Measurements from ENCODE around the gene EPAS1. TPM values are rescaled to one million over a fixed set of nuclear protein-coding genes. Genes with fewer than 3 reads are reported as not detected.

EPAS1 gene
- total and polyA plus RNA-seq, 9 of the 15 experiments (the other 6 are each of a cell fraction or from before 2014, with no cell fraction given), result 0.25 to 11.2 (median 4.1) TPM

DNA sequence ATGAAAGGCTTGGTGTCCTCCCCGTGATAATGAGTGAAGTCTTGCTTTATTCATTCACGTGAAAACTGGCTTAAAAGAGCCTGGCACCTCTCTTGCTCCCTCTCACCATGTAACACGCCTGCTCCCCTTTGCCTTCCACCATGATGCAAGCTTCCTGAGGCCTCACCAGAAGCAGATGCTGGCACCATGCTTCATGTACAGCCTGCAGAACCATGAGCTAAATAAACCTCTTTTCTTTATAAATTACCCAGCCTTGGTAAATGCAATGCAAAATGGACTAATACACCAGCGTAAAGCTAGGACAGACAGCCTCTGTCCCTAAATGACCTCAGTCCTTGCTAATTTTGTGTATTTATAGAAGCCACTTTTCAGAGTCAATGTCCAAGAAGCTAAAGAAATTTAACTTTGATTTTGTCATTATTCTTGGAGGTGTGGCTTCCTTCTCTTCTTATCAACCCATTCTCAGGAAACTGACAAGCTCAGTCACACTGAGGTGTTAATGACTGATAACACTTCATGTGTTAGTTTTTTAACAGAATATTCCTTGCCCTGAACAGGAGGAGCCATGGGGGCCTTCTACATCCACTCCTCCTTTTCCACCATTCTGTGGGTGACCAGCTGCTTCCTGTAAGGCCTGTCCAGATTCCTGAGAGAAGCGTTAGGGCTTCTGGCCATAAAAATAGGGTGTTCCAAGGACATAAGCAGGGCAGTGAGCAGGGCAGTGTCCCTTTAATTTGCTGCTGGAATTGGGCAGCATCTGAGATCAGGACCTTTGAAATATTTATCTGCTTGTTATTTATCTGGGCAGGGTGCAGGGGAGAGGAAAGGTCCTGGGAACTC lies 38.0 kb upstream of the EPAS1 start (continued):
- TF ChIP-seq FOXA1 (IDR thresholded peaks at IDR 0.05; ENCODE audit: borderline replicate concordance) (no peak), ZNF431 (CRISPR knock-in tag; IDR thresholded peaks at IDR 0.05) (no peak), LEF1 (IDR thresholded peaks at IDR 0.05) (no peak), CXXC5 (CRISPR knock-in tag; IDR thresholded peaks at IDR 0.05) (peak; percentile 36; the same call in 1 of the 2 replicates), ZNF274 (IDR thresholded peaks at IDR 0.05; ENCODE audit: borderline replicate concordance, low read depth, low read length) (no peak), ZFX (CRISPR knock-in tag; IDR thresholded peaks at IDR 0.05) (no peak), SMAD1 (IDR thresholded peaks at IDR 0.05; ENCODE audit: low read depth, low read length, partially characterized antibody) (peak; percentile 54), ZNF668 (CRISPR knock-in tag; IDR thresholded peaks at IDR 0.05) (no peak), MTA2 (IDR thresholded peaks at IDR 0.05; ENCODE audit: low read depth) (peak; percentile 77), ZNF785 (CRISPR knock-in tag; IDR thresholded peaks at IDR 0.05) (no peak), BMI1 (IDR thresholded peaks at IDR 0.05; ENCODE audit: low read length) (no peak), KLF10 (CRISPR knock-in tag; IDR thresholded peaks at IDR 0.05) (no peak), NFIC (IDR thresholded peaks at IDR 0.05) (peak; percentile 28; the same call in 1 of the 2 replicates), POLR3A (IDR thresholded peaks at IDR 0.05; ENCODE audit: borderline replicate concordance, extremely low read depth, insufficient read depth, insufficient read length) (no peak), CBFA2T3 (IDR thresholded peaks at IDR 0.05) (peak; percentile 93), SMC3 (conservative IDR thresholded peaks at IDR 0.05; ENCODE audit: insufficient read depth, low read depth, low read length) (no peak), HDAC3 (IDR thresholded peaks at IDR 0.05; ENCODE audit: borderline replicate concordance, partially characterized antibody) (peak; percentile 55)
- TF ChIP-seq, protein P1, sequence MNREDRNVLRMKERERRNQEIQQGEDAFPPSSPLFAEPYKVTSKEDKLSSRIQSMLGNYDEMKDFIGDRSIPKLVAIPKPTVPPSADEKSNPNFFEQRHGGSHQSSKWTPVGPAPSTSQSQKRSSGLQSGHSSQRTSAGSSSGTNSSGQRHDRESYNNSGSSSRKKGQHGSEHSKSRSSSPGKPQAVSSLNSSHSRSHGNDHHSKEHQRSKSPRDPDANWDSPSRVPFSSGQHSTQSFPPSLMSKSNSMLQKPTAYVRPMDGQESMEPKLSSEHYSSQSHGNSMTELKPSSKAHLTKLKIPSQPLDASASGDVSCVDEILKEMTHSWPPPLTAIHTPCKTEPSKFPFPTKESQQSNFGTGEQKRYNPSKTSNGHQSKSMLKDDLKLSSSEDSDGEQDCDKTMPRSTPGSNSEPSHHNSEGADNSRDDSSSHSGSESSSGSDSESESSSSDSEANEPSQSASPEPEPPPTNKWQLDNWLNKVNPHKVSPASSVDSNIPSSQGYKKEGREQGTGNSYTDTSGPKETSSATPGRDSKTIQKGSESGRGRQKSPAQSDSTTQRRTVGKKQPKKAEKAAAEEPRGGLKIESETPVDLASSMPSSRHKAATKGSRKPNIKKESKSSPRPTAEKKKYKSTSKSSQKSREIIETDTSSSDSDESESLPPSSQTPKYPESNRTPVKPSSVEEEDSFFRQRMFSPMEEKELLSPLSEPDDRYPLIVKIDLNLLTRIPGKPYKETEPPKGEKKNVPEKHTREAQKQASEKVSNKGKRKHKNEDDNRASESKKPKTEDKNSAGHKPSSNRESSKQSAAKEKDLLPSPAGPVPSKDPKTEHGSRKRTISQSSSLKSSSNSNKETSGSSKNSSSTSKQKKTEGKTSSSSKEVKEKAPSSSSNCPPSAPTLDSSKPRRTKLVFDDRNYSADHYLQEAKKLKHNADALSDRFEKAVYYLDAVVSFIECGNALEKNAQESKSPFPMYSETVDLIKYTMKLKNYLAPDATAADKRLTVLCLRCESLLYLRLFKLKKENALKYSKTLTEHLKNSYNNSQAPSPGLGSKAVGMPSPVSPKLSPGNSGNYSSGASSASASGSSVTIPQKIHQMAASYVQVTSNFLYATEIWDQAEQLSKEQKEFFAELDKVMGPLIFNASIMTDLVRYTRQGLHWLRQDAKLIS (CRISPR knock-in tag; IDR thresholded peaks at IDR 0.05), result no peak
- TF ChIP-seq, protein P2, sequence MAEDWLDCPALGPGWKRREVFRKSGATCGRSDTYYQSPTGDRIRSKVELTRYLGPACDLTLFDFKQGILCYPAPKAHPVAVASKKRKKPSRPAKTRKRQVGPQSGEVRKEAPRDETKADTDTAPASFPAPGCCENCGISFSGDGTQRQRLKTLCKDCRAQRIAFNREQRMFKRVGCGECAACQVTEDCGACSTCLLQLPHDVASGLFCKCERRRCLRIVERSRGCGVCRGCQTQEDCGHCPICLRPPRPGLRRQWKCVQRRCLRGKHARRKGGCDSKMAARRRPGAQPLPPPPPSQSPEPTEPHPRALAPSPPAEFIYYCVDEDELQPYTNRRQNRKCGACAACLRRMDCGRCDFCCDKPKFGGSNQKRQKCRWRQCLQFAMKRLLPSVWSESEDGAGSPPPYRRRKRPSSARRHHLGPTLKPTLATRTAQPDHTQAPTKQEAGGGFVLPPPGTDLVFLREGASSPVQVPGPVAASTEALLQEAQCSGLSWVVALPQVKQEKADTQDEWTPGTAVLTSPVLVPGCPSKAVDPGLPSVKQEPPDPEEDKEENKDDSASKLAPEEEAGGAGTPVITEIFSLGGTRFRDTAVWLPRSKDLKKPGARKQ (CRISPR knock-in tag; IDR thresholded peaks at IDR 0.05), result no peak
- TF ChIP-seq, protein P3, sequence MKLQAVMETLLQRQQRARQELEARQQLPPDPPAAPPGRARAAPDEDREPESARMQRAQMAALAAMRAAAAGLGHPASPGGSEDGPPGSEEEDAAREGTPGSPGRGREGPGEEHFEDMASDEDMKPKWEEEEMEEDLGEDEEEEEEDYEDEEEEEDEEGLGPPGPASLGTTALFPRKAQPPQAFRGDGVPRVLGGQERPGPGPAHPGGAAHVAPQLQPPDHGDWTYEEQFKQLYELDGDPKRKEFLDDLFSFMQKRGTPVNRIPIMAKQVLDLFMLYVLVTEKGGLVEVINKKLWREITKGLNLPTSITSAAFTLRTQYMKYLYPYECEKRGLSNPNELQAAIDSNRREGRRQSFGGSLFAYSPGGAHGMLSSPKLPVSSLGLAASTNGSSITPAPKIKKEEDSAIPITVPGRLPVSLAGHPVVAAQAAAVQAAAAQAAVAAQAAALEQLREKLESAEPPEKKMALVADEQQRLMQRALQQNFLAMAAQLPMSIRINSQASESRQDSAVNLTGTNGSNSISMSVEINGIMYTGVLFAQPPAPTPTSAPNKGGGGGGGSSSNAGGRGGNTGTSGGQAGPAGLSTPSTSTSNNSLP (IDR thresholded peaks at IDR 0.05; ENCODE audit: borderline replicate concordance, low read depth, low read length), result no peak
- TF ChIP-seq, protein P4, sequence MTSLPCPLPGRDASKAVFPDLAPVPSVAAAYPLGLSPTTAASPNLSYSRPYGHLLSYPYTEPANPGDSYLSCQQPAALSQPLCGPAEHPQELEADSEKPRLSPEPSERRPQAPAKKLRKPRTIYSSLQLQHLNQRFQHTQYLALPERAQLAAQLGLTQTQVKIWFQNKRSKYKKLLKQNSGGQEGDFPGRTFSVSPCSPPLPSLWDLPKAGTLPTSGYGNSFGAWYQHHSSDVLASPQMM (CRISPR knock-in tag; IDR thresholded peaks at IDR 0.05), result no peak
